ENCODE data around the gene IGFL2. TPM values are rescaled to one million over a fixed set of nuclear protein-coding genes. Genes with fewer than 3 reads are reported as not detected.

The IGFL2 gene
- total and polyA plus RNA-seq, 2 experiments from 2014 or later, result not detected

DNA sequence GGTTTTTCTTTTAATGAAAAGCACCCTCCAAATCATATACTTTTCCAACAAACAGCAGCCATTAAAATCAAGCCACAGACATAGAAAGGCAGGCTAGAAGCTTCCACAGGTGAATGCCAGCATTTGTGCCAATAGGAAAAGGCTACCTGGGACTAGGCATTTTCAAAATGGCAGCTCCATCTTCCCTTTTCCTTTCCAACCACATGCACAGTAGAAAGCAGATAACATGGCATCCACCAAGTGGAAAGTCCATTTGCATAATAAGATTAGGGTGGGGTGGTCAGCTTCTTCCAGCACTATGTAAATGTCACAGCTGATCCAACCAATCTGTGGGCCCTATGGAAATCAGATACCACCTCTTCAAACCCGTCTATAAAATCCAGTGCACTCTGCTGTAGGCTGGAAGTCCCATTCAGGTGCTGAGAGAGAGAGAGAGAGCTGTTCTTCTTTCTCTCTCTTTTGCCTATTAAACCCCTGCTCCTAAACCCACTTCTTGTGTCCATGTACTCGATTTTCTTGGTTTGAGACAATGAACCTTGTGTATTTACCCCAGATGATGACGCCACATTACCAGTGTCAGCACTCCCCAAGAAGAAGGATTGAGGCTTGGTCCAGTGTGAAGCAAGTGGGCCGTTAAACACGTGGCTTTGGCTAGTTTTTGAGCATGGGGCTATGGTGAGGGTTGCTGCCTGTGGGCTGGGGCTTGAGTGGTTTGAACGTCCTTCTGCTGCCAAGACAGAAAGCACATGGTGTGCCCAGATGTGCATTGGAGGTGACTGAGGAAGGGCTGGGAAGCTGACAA is 57.3 kb downstream of the IGFL2 start:
- Histone ChIP-seq H2AFZ (no peak overlapping the region), H3K4me2 (no peak overlapping the region), H3K4me1 (ENCODE audit: insufficient read depth) (no peaks in the 10 kb centered on the region), H3F3A (replicated peaks; ENCODE audit: low read depth) (no peaks in the 10 kb centered on the region), H3K9me2 (ENCODE audit: insufficient read depth) (no peaks in the 10 kb centered on the region), H3K4me3 (no peak overlapping the region), H4K20me1 (replicated peaks; ENCODE audit: insufficient read depth) (no peaks in the 10 kb centered on the region), H3K36me3 (ENCODE audit: insufficient read depth) (no peaks in the 10 kb centered on the region), H3K27ac (ENCODE audit: low read depth) (no peak overlapping the region), H3K79me2 (replicated peaks; ENCODE audit: insufficient read depth) (no peaks in the 10 kb centered on the region), H3K27me3 (ENCODE audit: insufficient read depth) (no peaks in the 10 kb centered on the region)
- H3K4me1 Mint-ChIP-seq, result no peaks in the 10 kb centered on the region; the same call in 2 of the 3 replicates
- H3K36me3 Mint-ChIP-seq (ENCODE audit: low read depth), result peaks cover 10% of the 10 kb centered on the region; the same call in 2 of the 3 replicates
- no peak for ATAC-seq
- TF ChIP-seq CTCF (conservative IDR thresholded peaks at IDR 0.05; ENCODE audit: low read depth in 2 of 2) (no peak), STAT1 (IDR thresholded peaks at IDR 0.05; ENCODE audit: unreplicated experiment) (no peak), CREB1 (CRISPR knock-in tag; IDR thresholded peaks at IDR 0.05; ENCODE audit: low read depth) (no peak), ZNF114 (CRISPR knock-in tag; IDR thresholded peaks at IDR 0.05) (no peak)
- DNase-seq (ENCODE audit: low spot score), result no peak
- peaks cover 44% of the 10 kb centered on the region for H3K9me3 Mint-ChIP-seq
- H3K27ac Mint-ChIP-seq, result no peak overlapping the region
- no peak overlapping the region for H3K4me3 Mint-ChIP-seq
- peaks cover 15% of the 10 kb centered on the region for H3K27me3 Mint-ChIP-seq (ENCODE audit: insufficient read depth, low read depth, poor library complexity)

DNA sequence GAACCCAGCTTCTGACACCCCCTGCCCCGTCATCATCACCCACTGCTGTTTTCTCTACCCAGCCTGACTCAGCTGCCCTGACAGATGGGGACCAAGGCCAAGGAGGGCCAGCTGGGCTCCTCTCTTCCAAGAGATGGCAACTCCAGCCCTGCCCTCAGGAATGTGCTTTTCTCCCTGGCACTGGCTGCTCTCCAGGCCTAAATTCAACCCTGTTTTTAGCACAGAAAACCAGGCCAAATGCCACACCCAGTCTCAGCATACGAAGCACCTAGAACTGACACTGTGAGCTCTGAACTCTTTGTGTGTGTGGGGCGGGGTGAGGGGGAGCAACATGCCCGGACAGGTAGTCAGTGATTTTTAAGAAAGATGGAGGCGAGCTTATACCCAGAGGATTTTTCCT is 58.1 kb downstream of the IGFL2 start:
- Mint-ChIP-seq H3K4me1 (peaks cover 4% of the 10 kb centered on the region), H3K27me3 (ENCODE audit: insufficient read depth, low read depth, poor library complexity) (peaks cover 12% of the 10 kb centered on the region)
- no peaks in the 10 kb centered on the region for H4K20me1 ChIP-seq (replicated peaks; ENCODE audit: insufficient read depth)
- TF ChIP-seq ZNF114 (CRISPR knock-in tag; IDR thresholded peaks at IDR 0.05) (no peak), REST (IDR thresholded peaks at IDR 0.05; ENCODE audit: unreplicated experiment) (no peak), CTCF (conservative IDR thresholded peaks at IDR 0.05; ENCODE audit: low read depth in 2 of 2) (no peak), STAT1 (IDR thresholded peaks at IDR 0.05; ENCODE audit: unreplicated experiment) (no peak), ZNF331 (CRISPR knock-in tag; IDR thresholded peaks at IDR 0.05; ENCODE audit: low read depth) (no peak), CREB1 (CRISPR knock-in tag; IDR thresholded peaks at IDR 0.05; ENCODE audit: low read depth) (no peak), POLR2AphosphoS5 (IDR thresholded peaks at IDR 0.05; ENCODE audit: low read depth) (no peak), EZH2phosphoT487 (IDR thresholded peaks at IDR 0.05; ENCODE audit: unreplicated experiment) (no peak)

More for the DNA sequence above, 58.1 kb downstream of the IGFL2 start:
- H2AFZ ChIP-seq, result no peak overlapping the region
- H3K4me1 ChIP-seq (ENCODE audit: insufficient read depth), result no peaks in the 10 kb centered on the region
- Mint-ChIP-seq H3K36me3 (ENCODE audit: low read depth) (peaks cover 10% of the 10 kb centered on the region; the same call in 2 of the 3 replicates), H3K4me3 (no peak overlapping the region), H3K9me3 (peaks cover 41% of the 10 kb centered on the region), H3K27ac (no peak overlapping the region)
- H3K9me2 ChIP-seq (ENCODE audit: insufficient read depth), result no peaks in the 10 kb centered on the region
- no peak overlapping the region for H3K4me2 ChIP-seq
- H3K79me2 ChIP-seq (replicated peaks; ENCODE audit: insufficient read depth), result no peaks in the 10 kb centered on the region
- no peaks in the 10 kb centered on the region for H3K36me3 ChIP-seq (ENCODE audit: insufficient read depth)
- H3K27me3 ChIP-seq (ENCODE audit: insufficient read depth), result no peaks in the 10 kb centered on the region
- H3K27ac ChIP-seq (ENCODE audit: low read depth), result no peak overlapping the region
- DNase-seq (ENCODE audit: low spot score) (no peak), ATAC-seq (no peak)
- H3K4me3 ChIP-seq, result no peak overlapping the region
- no peaks in the 10 kb centered on the region for H3F3A ChIP-seq (replicated peaks; ENCODE audit: low read depth)
